Measurements from ENCODE around the gene VPS13D.

DNA sequence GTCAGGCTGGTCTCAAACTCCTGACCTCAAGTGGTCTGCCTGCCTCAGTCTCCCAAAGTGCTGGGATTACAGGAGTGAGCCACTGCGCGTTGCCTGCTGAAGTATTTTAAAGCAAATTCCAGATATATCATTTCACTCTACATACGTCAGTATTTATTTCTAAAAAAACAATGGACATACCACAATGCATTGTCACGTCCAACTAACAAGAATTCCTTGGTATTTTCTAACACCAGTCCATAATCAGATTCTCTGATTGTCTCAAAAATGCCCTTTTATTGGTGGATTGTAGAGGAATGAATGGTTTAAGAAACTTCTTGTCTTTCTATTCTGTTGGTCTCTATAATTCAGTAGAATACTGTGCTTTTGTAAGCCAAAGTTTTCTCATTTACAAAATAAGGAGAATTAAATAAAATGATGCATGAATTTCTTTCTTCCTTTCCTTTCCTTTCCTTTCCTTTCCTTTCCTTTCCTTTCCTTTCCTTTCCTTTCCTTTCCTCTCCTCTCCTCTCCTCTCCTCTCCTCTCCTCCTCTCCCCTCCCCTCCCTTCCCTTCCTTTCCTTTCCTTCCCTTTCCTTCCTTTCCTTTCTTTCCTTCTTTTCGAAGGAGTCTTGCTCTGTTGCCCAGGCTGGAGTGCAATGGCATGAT is 55.8 kb downstream of the VPS13D start:
- TF ChIP-seq, protein P1, sequence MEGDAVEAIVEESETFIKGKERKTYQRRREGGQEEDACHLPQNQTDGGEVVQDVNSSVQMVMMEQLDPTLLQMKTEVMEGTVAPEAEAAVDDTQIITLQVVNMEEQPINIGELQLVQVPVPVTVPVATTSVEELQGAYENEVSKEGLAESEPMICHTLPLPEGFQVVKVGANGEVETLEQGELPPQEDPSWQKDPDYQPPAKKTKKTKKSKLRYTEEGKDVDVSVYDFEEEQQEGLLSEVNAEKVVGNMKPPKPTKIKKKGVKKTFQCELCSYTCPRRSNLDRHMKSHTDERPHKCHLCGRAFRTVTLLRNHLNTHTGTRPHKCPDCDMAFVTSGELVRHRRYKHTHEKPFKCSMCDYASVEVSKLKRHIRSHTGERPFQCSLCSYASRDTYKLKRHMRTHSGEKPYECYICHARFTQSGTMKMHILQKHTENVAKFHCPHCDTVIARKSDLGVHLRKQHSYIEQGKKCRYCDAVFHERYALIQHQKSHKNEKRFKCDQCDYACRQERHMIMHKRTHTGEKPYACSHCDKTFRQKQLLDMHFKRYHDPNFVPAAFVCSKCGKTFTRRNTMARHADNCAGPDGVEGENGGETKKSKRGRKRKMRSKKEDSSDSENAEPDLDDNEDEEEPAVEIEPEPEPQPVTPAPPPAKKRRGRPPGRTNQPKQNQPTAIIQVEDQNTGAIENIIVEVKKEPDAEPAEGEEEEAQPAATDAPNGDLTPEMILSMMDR (IDR thresholded peaks at IDR 0.05): no peak
- TF ChIP-seq POLR2A (IDR thresholded peaks at IDR 0.05): no peak

All from body of pancreas (tissue), 4 donors.